Measurements from ENCODE around the gene PPP2R5D.

- TF ChIP-seq NFIC (IDR thresholded peaks at IDR 0.05) (no peak), ZBTB7A (IDR thresholded peaks at IDR 0.05; ENCODE audit: low read depth) (no peak), CEBPB (IDR thresholded peaks at IDR 0.05) (no peak), YY1 (IDR thresholded peaks at IDR 0.05; ENCODE audit: low read depth) (no peak)
- TF ChIP-seq, protein P1, sequence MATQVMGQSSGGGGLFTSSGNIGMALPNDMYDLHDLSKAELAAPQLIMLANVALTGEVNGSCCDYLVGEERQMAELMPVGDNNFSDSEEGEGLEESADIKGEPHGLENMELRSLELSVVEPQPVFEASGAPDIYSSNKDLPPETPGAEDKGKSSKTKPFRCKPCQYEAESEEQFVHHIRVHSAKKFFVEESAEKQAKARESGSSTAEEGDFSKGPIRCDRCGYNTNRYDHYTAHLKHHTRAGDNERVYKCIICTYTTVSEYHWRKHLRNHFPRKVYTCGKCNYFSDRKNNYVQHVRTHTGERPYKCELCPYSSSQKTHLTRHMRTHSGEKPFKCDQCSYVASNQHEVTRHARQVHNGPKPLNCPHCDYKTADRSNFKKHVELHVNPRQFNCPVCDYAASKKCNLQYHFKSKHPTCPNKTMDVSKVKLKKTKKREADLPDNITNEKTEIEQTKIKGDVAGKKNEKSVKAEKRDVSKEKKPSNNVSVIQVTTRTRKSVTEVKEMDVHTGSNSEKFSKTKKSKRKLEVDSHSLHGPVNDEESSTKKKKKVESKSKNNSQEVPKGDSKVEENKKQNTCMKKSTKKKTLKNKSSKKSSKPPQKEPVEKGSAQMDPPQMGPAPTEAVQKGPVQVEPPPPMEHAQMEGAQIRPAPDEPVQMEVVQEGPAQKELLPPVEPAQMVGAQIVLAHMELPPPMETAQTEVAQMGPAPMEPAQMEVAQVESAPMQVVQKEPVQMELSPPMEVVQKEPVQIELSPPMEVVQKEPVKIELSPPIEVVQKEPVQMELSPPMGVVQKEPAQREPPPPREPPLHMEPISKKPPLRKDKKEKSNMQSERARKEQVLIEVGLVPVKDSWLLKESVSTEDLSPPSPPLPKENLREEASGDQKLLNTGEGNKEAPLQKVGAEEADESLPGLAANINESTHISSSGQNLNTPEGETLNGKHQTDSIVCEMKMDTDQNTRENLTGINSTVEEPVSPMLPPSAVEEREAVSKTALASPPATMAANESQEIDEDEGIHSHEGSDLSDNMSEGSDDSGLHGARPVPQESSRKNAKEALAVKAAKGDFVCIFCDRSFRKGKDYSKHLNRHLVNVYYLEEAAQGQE (IDR thresholded peaks at IDR 0.05; ENCODE audit: low read depth) = no peak
Measured at GRCh38 chr6:43043310-43043709, 58.9 kb downstream of the PPP2R5D start.
